ENCODE results near the gene BTNL9.
"Not testable (repeated sequence)": the region's sequence is repeated elsewhere in the genome, so short reads cannot be mapped to it uniquely, and the experiment has no call there.

Gene BTNL9

DNA sequence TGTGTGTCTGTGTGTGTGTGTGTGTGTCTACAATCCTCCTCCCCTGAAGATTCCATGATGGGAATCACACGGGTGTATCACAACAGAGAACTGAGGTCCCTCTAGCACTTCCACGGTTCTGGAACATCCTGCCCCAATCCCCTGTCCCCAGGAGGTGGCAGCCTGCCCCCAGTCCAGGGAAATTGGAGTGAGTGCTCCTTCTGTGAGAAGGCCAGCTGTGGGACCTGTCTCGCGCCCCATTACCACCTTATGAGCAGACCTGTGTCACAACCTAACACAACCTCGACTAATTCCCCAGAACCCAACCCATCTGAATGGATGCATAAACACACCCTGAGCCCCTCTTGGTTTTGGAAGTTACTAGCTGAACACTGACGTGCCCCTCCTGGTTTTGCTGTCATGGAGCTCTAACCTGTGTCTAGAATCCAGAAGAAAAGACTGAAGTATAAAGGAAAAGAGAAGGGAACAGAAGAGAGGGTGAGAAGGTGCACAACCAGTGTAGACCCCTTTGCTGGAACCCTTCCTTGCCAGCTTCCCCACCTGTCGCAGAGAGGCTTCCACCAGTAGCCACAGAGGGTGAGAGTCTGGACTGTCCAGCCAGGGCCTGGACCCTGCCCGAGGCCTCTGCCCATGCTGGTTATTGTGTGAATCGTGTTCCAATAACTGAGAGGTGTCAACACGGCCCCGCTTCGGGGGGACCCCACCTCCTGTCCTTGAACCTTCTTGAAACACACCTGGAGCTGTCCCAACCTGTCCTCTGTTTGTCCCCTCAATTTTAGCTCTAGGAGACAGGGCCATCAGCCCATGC lies 3.4 kb downstream of the BTNL9 start:
- no peak for DNase-seq

DNA sequence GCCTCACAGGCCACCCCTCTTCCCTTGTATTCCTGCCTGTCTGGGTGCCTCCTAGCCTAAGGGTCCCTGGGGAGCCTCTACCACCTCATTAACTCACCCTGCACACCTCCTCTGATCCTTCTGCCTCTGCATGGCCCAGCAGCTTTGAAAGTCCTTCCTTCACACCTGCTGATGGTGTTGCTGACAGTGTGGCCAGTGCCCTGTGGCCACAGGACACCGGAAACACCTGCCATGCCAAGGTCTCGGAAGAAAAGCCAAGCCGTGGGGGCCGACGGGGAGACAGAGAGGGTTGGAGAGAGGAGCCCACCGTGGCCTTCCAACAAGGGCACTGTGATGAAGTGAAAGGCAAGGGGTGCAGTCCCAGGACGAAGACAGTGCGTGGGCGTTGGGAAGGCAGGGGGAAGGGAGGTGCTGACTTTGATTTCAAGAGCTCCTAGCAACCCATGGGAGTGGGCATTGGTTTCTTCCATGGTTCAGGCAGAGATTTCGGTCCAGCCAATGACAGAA lies 4.1 kb downstream of the BTNL9 start:
- DNase-seq: no peak

DNA sequence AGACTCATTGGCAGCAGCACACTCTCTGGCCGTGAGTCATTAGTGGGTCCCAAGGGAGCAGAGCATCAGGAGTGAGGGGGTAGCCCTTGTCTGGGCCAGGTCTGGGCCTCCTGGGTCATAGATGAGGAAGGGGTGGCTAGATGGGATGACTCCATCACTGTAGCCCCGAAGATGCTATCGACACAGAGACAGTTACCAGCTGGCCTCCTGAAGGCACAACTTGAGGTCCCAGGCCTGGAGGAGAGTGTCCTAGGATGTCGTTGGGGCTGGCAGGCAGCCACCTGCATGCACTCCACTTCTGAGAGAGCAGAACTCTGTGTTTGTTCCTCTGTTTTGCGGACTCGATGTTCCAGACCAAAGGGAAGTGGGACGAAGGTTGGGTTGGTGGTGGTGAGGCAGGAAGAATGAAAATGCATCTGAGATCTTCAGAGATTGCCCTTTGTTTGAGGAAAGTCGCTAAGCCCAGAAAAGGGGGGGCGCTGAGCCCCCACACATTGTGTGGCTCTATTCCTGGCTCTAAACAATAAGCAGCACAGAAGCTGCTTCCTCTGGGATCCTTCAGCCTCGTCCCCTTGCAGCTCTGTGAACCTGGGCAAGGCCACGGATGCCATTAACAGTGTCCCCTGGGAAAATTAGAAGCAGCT lies 4.7 kb downstream of the BTNL9 start:
- no peak for DNase-seq

DNA sequence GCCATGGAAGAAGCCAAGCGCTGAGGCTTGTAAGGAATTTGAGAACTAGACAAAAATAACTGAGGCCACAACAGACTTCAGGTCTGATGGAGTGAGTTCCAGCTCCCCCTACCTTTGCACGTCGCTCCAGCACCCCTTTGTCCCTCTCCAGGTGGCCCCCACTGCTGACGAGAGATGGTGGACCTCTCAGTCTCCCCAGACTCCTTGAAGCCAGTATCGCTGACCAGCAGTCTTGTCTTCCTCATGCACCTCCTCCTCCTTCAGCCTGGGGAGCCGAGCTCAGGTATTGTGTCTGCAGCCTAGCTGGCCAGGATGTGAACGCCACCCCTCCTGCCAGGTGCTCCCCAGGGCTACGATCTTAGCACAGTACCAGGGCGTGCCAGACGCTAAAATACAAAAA lies 5.2 kb downstream of the BTNL9 start:
- DNase-seq: no peak

DNA sequence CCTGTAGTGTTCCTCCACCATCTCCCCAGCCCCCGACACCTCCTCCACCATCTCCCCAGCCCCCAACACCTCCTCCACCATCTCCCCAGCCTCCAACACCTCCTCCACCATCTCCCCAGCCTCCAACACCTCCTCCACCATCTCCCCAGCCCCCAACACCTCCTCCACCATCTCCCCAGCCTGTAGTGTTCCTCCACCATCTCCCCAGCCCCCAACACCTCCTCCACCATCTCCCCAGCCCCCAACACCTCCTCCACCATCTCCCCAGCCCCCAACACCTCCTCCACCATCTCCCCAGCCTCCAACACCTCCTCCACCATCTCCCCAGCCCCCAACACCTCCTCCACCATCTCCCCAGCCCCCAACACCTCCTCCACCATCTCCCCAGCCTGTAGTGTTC lies 5.8 kb downstream of the BTNL9 start:
- not testable (repeated sequence) for DNase-seq

DNA sequence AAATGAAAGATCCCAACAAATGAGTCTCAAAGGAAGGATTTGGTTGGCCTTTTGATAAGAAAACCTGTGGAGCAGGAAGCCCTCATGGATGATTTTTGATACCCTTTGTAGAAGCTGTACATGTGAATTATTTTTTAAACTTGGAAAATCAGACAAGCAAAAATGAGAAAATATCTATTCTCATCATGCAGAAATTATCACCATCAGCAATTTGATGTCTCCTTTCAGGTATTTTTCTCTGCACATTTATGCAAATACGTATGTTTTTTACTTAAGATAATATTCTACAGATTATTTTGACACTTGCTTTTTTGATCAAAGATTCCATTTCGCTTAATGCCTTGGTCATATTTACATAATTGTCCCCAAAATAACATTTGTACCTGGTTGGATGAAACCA lies 7.2 kb downstream of the BTNL9 start:
- no peak for DNase-seq

DNA sequence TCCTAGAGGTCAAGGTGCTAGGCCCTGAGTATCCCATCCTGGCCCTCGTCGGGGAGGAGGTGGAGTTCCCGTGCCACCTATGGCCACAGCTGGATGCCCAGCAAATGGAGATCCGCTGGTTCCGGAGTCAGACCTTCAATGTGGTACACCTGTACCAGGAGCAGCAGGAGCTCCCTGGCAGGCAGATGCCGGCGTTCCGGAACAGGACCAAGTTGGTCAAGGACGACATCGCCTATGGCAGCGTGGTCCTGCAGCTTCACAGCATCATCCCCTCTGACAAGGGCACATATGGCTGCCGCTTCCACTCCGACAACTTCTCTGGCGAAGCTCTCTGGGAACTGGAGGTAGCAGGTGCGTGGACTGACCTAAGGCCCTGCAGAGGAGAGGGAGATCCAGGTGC lies 7.9 kb downstream of the BTNL9 start:
- DNase-seq: no peak

DNA sequence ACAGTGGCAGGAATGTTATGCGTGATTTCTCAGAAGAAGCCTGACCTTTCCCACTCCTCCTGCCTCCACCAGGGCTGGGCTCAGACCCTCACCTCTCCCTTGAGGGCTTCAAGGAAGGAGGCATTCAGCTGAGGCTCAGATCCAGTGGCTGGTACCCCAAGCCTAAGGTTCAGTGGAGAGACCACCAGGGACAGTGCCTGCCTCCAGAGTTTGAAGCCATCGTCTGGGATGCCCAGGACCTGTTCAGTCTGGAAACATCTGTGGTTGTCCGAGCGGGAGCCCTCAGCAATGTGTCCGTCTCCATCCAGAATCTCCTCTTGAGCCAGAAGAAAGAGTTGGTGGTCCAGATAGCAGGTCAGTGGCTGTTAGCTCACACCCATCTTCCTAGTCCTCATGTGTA lies 9.9 kb downstream of the BTNL9 start:
- DNase-seq: no peak

DNA sequence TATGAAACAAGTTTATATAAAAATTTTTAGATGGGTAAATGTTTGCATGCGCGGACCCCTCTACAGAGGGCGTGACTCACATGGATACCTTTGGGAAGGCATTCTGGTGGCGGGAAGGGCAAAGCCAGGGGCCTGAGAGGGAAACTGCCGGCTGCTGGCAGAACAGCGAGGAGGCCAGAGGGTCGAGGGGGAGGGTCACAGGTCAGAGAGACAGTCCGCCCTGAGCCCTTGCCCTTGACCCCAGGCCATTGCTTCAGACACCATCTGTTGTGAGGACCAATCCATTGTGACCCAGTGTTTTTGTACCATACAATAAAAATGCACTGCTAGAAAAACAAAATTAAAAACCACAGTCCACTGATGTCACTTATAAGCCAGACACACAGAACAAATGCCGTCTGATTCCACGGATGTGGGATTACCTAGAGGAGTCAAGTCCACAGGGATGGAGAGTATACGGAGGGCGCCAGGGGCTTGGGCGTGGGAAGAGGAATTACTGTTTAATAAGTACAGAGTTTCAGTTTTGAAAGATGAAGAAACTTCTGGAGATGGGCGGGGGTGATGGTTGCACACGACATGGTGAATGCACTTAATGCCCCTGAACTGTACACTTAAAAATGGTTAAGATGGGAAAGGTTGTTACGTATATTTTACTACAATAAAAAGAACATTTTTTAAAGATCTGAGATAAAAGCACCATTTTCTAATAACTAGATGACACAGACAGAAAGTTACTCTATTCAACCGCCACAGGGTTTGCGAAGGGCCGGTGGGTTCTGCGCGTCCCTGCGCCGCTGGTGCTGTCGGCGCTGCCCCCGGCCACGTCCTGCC lies 12.0 kb downstream of the BTNL9 start:
- no peak for DNase-seq

DNA sequence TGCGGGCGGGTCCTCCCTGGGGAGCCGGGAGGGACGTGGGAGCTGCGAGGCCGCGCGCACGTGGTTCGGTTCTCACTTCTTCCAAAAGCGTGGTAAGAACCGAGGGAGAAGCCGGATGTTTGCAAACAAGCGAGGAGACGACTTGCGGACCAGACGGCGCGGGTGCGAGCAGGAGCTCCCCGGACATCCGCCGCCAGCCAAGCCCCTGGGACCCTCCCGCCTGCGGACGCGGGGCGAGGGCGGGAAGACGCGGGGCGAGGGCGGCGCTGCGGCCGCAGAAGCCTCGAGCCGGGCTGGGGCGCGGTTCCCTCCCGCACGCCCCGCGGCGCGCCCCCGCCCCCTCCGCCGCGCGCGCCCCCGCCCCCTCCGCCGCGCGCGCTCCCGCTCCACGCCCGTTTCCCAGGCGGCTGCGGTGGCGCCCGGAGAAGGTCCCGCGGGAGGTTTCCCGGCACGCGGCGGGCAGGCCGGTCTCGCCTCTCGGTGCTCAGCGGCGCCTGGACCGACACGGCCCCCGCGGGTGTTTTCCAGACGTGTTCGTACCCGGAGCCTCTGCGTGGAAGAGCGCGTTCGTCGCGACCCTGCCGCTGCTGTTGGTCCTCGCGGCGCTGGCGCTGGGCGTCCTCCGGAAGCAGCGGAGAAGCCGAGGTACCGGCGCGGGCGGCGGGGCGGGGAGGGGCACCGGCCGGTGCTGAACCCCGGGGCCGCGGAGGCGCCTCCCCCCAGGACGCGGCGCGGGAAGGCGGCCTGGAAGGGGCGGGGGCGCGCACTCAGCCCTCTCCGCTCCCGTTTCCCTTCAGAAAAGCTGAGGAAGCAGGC lies 12.8 kb downstream of the BTNL9 start:
- DNase-seq: no peak

DNA sequence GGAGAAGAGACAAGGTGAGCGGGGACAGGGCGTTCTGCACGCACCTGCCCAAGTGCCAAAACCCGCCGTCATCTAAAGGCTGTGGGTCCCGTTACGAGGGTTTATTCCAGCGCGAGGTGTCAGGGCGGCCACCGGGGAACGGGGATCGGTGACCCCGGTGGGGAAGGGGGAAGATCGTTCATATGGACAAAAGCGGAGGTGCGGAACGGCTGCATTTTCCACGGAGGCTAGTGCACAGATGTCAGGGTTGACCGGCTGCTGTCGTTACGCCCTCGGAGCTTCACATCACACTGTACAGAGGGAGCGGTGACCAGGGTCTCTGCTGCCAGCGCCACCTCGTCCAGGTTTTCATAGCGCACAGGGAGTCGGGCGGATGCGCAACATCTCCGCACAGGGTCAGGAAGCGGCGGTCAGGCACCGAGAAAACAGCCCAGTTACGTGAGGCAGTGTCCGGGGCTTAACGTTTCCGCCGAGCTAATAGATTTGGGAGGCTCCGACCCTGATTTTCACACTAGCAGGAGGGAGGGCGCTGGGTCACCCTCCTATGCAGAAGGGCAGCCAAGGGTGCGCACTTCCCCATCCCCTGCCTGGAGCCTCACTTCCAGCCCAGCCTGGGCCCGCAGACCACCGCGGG lies 13.5 kb downstream of the BTNL9 start:
- no peak for DNase-seq

DNA sequence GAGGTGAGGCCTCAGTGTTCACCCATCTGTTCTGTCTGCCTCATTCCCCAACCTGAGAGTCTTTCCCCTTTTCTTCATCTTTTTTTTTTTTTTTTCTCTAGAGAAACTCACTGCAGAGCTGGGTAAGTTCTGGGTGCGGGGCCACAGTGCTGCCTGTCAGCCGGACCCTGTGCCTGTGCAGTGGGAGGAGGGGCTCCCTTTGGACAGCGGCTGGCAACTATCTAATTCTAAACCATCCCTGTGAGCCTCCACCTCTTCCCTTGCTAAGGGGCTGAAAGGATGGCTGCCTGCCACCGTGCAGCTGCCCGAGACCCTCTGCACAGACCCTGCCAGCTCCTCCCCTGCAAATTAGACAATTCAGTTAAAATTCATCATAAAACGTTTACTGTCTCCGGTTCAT lies 14.1 kb downstream of the BTNL9 start:
- no peak for DNase-seq

DNA sequence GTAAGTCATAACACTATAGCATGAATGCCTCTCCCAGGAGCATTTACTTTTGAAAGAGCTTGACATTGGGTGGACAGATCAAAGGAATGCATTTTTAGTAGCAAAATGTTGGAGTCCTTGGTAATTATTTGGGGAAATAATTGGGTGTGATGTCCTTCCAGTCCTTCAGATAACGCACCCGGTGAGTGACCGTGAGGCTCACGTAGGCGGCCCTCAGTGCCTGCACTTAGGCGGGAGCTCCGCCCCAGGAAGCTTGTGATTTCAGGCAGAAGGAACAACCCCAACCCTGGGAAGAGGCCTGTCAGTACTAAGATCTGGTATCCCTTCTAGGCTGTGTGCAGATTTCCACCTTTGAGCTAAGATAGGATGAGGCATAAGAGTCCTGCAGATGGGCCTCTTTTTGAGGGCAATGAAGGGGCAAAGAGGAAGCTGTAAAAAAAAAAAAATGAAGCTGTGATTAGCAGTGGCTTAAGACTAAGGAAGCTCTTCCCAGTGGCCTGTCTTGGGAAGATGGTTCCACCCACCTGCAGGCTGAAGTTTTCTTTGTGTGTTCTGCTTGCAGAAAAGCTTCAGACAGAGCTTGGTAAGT lies 14.9 kb downstream of the BTNL9 start:
- DNase-seq: no peak

DNA sequence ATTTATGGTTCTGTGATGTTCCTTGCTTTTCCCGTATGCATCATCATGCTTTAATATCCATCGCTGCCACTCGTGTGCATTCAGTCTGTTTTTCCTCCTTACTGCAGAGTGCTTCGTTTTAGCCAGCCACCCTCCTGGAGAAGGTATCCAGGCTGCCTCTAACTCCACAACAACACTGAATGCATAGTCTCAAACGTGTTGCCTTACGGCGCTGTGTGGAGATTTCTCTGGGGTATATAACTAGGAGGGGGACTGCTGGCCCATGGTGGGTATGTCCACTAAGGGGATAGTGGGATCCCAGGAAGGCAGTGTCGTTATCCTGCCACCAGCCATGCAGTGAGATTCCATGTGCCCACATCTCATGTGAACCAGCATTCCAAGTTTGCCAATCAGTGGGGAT lies 16.4 kb downstream of the BTNL9 start:
- no peak for DNase-seq

DNA sequence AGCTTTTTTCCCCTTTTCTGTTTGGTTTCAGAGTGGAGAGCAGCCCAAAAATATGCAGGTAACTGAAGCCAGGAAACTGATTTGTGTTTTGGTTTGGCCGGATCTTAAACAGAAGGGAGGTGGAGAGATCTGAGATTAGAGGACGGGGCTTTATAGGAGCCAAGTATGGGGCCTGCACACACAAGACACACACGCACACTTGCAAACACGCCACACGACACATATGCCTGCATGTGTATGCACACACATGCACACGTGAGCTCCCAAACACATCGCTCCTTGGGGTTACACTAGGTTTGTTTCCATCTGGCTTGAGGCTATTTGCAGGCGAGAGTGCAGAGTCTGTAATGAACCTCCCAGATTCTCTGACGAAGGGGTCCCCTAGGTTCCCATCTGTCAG lies 18.3 kb downstream of the BTNL9 start:
- no peak for DNase-seq

DNA sequence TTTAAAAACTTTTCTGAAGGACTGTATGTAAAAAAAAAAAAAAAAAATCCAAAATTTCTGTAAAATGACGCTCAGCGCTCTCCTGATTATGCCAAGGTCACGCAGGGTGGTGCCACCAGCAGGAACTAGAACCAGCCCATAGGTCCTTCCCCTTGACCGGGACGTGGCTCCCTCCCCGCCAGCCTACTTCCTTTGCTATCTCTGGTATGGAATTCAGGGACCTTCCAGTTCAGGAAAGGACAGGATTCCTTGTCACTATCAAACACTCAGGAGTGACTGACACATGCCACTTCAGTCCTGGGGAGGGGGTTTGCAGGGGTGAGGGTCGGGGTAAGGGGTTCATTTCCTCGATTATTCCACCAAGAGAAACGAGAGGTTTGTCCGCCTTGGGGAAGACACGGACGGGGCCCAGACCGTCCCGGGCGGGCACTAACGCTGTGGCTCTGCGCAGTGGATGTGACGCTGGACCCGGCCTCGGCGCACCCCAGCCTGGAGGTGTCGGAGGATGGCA lies 18.8 kb downstream of the BTNL9 start:
- no peak for DNase-seq

DNA sequence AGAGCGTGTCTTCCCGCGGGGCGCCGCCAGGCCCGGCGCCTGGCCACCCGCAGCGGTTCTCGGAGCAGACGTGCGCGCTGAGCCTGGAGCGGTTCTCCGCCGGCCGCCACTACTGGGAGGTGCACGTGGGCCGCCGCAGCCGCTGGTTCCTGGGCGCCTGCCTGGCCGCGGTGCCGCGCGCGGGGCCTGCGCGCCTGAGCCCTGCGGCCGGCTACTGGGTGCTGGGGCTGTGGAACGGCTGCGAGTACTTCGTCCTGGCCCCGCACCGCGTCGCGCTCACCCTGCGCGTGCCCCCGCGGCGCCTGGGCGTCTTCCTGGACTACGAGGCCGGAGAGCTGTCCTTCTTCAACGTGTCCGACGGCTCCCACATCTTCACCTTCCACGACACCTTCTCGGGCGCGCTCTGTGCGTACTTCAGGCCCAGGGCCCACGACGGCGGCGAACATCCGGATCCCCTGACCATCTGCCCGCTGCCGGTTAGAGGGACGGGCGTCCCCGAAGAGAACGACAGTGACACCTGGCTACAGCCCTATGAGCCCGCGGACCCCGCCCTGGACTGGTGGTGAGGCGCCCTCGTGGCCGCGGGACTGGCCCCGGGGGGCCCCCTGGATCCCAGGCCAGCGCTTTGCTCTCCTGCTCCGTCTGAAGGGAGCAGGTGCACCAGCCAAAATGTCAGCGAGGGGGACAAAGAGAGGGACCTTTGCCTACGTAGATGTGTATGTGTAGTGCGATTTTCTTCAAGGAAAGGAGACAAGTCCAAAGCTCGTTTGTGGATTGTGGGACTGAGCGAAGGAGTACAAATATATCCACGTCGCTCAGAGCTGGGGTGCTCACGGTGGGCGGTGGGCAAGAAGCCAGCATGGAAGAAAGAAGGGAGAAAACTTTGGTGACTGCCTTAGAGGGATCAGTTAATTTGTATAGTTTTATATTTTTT lies 19.5 kb downstream of the BTNL9 start:
- DNase-seq: no peak

DNA sequence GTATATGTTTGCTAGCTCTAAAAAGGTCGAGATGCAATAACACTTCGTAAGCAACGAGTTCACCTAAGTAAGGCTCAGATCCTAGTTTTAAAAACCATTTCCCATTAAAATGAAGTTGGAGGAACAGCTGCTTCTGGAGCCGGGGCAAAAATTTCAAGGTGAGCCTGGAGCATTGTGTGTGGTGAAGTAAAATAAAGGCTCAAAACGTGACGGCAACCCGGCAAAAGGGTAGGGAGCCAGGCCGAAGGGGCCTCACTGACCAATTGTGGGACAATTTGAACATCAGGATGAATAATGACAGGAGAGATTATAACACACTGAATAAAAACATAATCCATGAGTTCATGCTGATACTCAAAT lies 20.1 kb downstream of the BTNL9 start:
- DNase-seq: no peak

DNA sequence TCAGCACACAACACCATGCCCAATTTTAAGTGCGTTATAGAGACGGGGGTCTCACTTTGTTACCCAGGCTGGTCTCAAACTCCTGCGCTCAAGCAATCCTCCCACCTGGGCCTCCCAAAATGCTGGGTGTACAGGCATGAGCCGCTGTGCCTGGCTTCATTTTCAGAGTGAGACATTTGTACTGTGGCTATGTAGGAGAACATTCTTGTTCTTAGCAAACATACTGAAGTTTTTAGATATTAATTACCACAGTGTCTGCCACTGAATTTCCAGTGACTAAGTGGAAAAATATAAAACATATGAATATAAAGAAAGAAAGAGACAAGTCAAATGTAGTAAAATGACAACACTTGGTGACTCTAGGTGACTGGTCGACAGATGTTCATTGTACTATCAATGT lies 20.9 kb downstream of the BTNL9 start:
- no peak for DNase-seq

DNA sequence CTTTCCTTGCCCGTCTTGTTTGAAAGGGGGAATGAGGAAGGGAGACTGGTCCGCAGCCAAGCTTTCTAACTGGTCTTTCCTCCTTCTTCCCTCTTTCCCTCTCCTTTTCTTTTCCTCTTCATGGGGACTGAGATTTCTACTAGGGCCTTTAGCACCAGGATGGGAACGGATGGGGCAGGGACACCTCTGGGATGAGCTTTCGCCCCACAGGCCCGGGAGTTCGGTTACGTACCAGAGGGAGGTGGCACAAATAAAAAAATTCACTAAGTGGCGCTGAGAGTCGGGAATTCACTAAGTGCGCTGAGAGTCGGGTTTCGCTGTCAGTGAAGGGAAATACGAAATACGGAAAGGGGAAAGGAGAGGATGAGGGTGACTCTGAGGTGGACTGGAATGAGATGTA lies 21.6 kb downstream of the BTNL9 start:
- DNase-seq: no peak

DNA sequence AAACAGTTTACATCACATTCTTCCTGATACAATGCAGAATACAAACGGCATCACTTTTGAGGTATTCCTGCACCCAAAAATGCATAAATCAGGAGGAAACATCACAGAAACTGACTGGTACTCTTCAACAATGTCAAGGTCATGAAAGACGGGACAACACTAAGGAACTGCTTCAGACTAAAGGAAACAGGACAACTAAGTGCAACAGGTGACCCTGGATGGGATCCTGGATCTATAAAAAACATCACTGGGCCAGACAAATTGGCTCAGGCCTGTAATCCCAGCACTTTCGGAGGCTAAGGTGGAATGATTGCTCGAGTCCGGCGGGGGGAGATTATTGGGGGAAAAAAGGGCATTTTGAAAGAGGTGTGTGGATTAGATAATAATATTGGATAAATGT lies 22.6 kb downstream of the BTNL9 start:
- DNase-seq: no peak

All from GF-D8 (cell line).